Vagina (tissue), 2 donors: ENCODE data around the gene ORM2. TPM values are rescaled to one million over a fixed set of nuclear protein-coding genes. Genes with fewer than 3 reads are reported as not detected.

Source experiments
- DNase-seq, 2 donors: peaks; one replicate each; pipeline ENCODE4 v3.0.0-alpha.2; 2017; ENCODE audit errors: extremely low spot score in 2 of 2
- H3K27ac ChIP-seq: fragments of 200-600 bp; sonication (generic); one replicate; pipeline ENCODE4 v1.5.1; 2019
- H3K27me3 ChIP-seq: fragments of 200-600 bp; sonication (generic); one replicate; pipeline ENCODE4 v1.5.1; 2019
- H3K36me3 ChIP-seq, 2 donors: fragments of 200-600 bp; sonication (generic); one replicate each; pipeline ENCODE4 v1.5.1; 2017 to 2019
- H3K4me1 ChIP-seq: fragments of 200-600 bp; sonication (generic); one replicate; pipeline ENCODE4 v1.5.1; 2019
- H3K4me3 ChIP-seq, 2 donors: fragments of 200-600 bp; sonication (generic); 1 replicate in 1 of 2; 2 replicates in 1 of 2; pipeline ENCODE4 v1.5.1; 2016 to 2019
- H3K9me3 ChIP-seq: fragments of 200-600 bp; sonication (generic); one replicate; pipeline ENCODE4 v1.5.1; 2019
- POLR2A ChIP-seq, 2 donors: fragments of 450-650 bp; IDR thresholded peaks; one replicate each; pipeline ENCODE4 v1.6.1; 2017; ENCODE audit warnings: antibody characterized with exemption in 2 of 2, mild to moderate bottlenecking in 2 of 2, moderate library complexity in 2 of 2
- POLR2AphosphoS5 ChIP-seq, 2 donors: sonication (generic); formaldehyde crosslinking; IDR thresholded peaks; one replicate each; pipeline ENCODE4 v1.9.0; 2017; ENCODE audit warnings: antibody characterized with exemption in 2 of 2, mild to moderate bottlenecking in 2 of 2, low read depth in 1 of 2; ENCODE audit not compliant: insufficient read depth in 1 of 2
- intact Hi-C: fragments of 100-400 bp; cut with DNase I; formaldehyde crosslinking; loops from one replicate; pipeline ENCODE4 v1.15.1; 2023
- total RNA-seq: library from RNA; depleted of rRNA; stranded (reverse); fragments of >200 nt; gene quantifications from one replicate; pipeline ENCODE4 v1.2.3, GENCODE V29; 2016
- TF ChIP-seq, protein P1 (sequence below), 3 experiments: fragments of 450-650 bp in 2 of 3; fragments of 200-600 bp in 1 of 3; sonication (generic) in 1 of 3; IDR thresholded peaks; one replicate each; pipeline ENCODE4 v1.5.1; 2017 to 2019; ENCODE audit warnings: antibody characterized with exemption in 3 of 3, mild to moderate bottlenecking in 2 of 3, moderate library complexity in 2 of 3

ORM2 gene
- total RNA-seq, 1 donor from 2014 or later = not detected

DNA sequence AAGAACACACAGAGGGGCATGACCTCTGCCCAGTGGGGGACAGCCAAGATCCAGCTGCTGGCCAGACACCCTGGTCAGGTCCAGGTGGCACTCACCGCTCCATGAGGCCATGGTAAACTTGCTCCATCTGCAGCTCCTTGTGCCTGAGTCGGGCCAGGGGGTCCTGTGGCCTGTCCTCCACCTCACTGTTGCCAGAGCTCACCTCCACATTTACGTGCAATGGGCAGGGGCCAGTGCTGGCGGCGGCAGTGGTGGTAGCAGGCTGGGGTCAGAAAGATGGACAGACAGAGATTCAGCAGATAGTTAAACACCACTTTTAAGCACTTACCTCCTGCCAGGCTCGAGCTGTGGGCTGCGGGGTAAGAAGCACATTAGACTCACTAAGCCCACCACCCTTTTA lies 30.1 kb downstream of the ORM2 start:
- TF ChIP-seq, protein P1, sequence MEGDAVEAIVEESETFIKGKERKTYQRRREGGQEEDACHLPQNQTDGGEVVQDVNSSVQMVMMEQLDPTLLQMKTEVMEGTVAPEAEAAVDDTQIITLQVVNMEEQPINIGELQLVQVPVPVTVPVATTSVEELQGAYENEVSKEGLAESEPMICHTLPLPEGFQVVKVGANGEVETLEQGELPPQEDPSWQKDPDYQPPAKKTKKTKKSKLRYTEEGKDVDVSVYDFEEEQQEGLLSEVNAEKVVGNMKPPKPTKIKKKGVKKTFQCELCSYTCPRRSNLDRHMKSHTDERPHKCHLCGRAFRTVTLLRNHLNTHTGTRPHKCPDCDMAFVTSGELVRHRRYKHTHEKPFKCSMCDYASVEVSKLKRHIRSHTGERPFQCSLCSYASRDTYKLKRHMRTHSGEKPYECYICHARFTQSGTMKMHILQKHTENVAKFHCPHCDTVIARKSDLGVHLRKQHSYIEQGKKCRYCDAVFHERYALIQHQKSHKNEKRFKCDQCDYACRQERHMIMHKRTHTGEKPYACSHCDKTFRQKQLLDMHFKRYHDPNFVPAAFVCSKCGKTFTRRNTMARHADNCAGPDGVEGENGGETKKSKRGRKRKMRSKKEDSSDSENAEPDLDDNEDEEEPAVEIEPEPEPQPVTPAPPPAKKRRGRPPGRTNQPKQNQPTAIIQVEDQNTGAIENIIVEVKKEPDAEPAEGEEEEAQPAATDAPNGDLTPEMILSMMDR (IDR thresholded peaks at IDR 0.05) = no peak
- intact Hi-C loops = no loop called here
- Histone ChIP-seq H3K4me1 (peaks cover 15% of the 10 kb centered on the region), H3K9me3 (no peaks in the 10 kb centered on the region), H3K27me3 (no peaks in the 10 kb centered on the region), H3K4me3 (no peak overlapping the region), H3K27ac (no peak overlapping the region), H3K36me3 (peaks cover 4 to 77% of the 10 kb centered on the region in 2 donors)
- DNase-seq = no peak

DNA sequence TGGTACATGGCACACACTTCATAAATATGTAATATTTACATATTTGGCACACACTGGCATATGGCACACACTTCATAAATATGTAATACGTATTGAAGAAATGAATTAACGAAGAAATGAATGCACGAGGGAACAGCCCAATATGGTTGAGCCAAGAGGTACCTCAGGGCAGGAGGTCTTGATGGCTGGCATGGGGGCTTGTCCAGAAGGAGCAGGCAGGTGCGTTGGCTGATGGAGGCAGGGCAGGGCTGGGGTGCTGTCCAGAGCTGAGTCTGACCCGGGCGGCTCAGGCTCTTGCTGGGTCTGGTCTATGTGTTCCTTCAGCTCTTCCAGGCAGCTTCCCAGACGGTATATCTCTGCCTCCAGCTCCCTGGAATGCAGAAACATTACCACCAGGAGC lies 31.9 kb downstream of the ORM2 start:
- DNase-seq = no peak

DNA sequence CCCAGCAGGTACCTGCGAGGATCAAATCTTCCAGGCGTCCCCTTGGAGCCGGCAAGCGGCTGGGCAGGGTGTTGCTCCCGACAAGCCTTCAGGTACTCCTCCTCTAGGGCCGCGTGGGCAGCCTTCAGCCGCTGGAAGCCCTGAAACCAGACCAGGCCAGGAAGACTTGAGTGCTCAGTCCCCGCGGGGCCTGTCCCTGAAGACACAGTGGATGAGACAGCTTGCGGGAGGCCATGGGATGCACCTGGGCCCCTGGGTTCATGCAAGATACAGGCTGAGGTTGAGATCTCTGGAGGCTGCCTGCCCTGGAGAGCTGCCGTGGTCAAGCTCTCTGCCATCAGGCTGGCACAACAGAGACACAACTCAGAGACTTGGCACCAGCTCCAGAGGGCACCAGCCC lies 32.7 kb downstream of the ORM2 start:
- peaks cover 0 to 57% of the 10 kb centered on the region in 2 donors for H3K36me3 ChIP-seq
- H3K27me3 ChIP-seq = no peaks in the 10 kb centered on the region
- no peak for TF ChIP-seq POLR2AphosphoS5 (IDR thresholded peaks at IDR 0.05; ENCODE audit: insufficient read depth in 1 of 2, low read depth in 1 of 2)
- no peak for TF ChIP-seq POLR2A (IDR thresholded peaks at IDR 0.05)
- TF ChIP-seq, protein P1 (IDR thresholded peaks at IDR 0.05) = no peak
- DNase-seq = no peak
- peaks cover 40% of the 10 kb centered on the region for H3K4me1 ChIP-seq
- peak overlapping the region; percentile 34 for H3K27ac ChIP-seq
- intact Hi-C loops = no loop called here
- H3K9me3 ChIP-seq = no peaks in the 10 kb centered on the region
- no peak overlapping the region for H3K4me3 ChIP-seq

More for the DNA sequence above, 31.9 kb downstream of the ORM2 start:
- Histone ChIP-seq H3K36me3 (peaks cover 0 to 61% of the 10 kb centered on the region in 2 donors), H3K27me3 (no peaks in the 10 kb centered on the region), H3K27ac (peak overlapping the region; percentile 34), H3K4me1 (peaks cover 31% of the 10 kb centered on the region), H3K9me3 (no peaks in the 10 kb centered on the region), H3K4me3 (no peak overlapping the region)
- intact Hi-C loops = no loop called here
- TF ChIP-seq POLR2AphosphoS5 (IDR thresholded peaks at IDR 0.05; ENCODE audit: insufficient read depth in 1 of 2, low read depth in 1 of 2) (no peak), POLR2A (IDR thresholded peaks at IDR 0.05) (no peak)
- TF ChIP-seq, protein P1 (IDR thresholded peaks at IDR 0.05) = no peak

DNA sequence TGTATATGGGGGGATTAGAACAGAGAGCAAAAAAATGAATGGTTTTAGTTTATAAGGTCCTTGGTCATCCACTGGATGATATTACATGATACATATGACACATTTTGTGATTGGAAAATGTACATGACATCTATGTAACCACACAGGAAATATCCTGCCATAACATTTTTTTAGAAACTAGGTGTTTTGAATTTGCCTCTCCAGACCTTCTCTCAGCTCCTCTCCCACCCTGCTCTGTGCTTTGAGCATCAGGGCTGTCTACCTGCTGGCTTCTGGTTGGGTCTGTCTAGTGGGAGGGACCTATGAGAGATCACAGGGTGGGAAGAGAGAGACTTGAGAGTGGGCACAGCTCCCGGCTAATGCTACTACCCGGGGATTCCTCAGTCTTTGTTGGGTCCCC lies 33.8 kb downstream of the ORM2 start:
- Histone ChIP-seq H3K9me3 (no peaks in the 10 kb centered on the region), H3K4me1 (peaks cover 44% of the 10 kb centered on the region), H3K27ac (peak overlapping the region; percentile 34), H3K4me3 (no peak overlapping the region), H3K36me3 (peaks cover 0 to 56% of the 10 kb centered on the region in 2 donors), H3K27me3 (no peaks in the 10 kb centered on the region)
- no peak for TF ChIP-seq POLR2A (IDR thresholded peaks at IDR 0.05)
- TF ChIP-seq, protein P1 (IDR thresholded peaks at IDR 0.05) = no peak
- no peak for TF ChIP-seq POLR2AphosphoS5 (IDR thresholded peaks at IDR 0.05; ENCODE audit: insufficient read depth in 1 of 2, low read depth in 1 of 2)
- no peak for DNase-seq
- intact Hi-C loops = no loop called here

DNA sequence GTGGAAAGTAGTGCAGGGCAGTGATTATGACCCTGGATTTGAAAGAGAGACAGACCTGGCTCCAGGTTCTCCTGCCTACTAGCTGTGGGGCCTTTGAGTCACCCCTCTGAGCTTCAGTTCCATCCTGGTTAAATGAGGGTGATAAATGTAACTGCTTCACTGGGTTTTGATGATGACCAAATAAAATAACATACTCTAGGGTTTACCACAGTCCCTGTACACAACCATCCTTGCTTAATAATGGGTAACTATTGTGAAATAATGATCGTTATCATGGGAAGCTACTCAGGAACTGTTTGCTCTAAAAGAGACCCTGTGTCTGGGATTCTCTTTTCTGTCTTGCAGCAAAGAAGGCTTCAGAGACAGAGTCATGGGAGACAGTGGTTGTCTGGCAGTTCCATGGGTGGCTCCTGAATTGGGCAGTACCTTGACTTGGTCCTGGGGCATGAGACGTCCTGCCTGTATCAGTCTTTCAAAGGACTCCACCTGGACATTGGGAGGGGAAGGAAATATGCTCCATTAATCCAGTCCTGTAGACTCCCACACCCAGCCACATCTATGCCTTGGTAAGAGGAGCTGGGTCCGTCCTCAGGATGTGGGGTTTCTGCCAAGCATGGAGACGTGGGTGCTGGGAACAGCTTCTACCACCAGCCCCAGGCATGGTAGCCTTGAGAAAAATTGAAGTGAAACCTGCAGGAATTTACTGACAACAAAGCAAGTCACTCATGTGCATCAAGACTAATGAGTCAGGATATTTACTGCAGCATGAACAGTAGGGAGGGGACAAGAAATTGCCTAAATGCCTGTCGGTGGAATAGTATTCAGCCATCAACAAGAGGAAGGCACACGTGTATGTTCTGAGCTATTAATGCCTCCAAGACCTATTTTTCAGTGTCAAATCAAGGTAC lies 34.7 kb downstream of the ORM2 start:
- DNase-seq = no peak
- Histone ChIP-seq H3K9me3 (no peaks in the 10 kb centered on the region), H3K27ac (peak overlapping the region; percentile 34), H3K4me3 (no peak overlapping the region), H3K4me1 (peaks cover 44% of the 10 kb centered on the region), H3K27me3 (no peaks in the 10 kb centered on the region), H3K36me3 (peaks cover 0 to 55% of the 10 kb centered on the region in 2 donors)
- TF ChIP-seq, protein P1 (IDR thresholded peaks at IDR 0.05) = no peak
- no peak for TF ChIP-seq POLR2AphosphoS5 (IDR thresholded peaks at IDR 0.05; ENCODE audit: insufficient read depth in 1 of 2, low read depth in 1 of 2)
- no peak for TF ChIP-seq POLR2A (IDR thresholded peaks at IDR 0.05)
- intact Hi-C loops = no loop called here
